ENCODE measurements around the gene B3GLCT.

GRCh38 chr13:31184451-31184850, 15.3 kb upstream of the B3GLCT start:
- TF ChIP-seq, protein P1, sequence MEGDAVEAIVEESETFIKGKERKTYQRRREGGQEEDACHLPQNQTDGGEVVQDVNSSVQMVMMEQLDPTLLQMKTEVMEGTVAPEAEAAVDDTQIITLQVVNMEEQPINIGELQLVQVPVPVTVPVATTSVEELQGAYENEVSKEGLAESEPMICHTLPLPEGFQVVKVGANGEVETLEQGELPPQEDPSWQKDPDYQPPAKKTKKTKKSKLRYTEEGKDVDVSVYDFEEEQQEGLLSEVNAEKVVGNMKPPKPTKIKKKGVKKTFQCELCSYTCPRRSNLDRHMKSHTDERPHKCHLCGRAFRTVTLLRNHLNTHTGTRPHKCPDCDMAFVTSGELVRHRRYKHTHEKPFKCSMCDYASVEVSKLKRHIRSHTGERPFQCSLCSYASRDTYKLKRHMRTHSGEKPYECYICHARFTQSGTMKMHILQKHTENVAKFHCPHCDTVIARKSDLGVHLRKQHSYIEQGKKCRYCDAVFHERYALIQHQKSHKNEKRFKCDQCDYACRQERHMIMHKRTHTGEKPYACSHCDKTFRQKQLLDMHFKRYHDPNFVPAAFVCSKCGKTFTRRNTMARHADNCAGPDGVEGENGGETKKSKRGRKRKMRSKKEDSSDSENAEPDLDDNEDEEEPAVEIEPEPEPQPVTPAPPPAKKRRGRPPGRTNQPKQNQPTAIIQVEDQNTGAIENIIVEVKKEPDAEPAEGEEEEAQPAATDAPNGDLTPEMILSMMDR (IDR thresholded peaks at IDR 0.05; ENCODE audit: insufficient read depth, low read depth, low read length): no peak
- TF ChIP-seq EZH2 (IDR thresholded peaks at IDR 0.05; ENCODE audit: insufficient read depth, low read length): no peak

All from astrocyte (in vitro differentiated cells and primary cell).